Esophagus squamous epithelium (tissue), 4 donors: Measurements from ENCODE around the gene LTBP1.

Experiments used
- POLR2A ChIP-seq, 4 donors: fragments of 450-650 bp; IDR thresholded peaks; one replicate each; pipeline ENCODE4 v1.6.1; 2017; ENCODE audit warnings: antibody characterized with exemption in 4 of 4, mild to moderate bottlenecking in 4 of 4, moderate library complexity in 3 of 4
- TF ChIP-seq, protein P1 (sequence below), 6 experiments: fragments of 450-650 bp in 4 of 6; fragments of 200-600 bp in 2 of 6; sonication (generic) in 2 of 6; IDR thresholded peaks; one replicate each; pipeline ENCODE4 v1.5.1; 2016 to 2019; ENCODE audit warnings: antibody characterized with exemption in 6 of 6, mild to moderate bottlenecking in 4 of 6, moderate library complexity in 4 of 6

DNA sequence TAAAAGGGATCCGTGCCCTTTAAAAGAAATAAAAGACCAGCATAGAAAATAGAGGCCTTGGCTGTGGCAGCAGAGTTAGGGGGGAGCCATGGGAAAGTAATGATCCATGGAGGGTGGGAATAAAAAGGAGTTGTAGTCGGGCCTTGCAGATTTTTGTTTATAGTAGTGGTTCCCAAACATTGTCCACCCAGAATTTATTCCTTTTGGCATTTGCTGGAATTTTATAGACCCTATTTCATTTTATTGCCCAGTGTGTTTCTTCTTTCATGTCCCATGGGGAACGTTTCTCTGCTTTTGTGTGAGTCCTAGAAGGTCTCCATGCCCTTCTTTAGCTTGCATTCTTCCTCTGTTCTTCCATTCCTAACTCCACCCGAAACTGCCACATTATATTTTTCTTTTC, 222.2 kb downstream of the LTBP1 start:
- TF ChIP-seq POLR2A (IDR thresholded peaks at IDR 0.05), result no peak
- TF ChIP-seq, protein P1, sequence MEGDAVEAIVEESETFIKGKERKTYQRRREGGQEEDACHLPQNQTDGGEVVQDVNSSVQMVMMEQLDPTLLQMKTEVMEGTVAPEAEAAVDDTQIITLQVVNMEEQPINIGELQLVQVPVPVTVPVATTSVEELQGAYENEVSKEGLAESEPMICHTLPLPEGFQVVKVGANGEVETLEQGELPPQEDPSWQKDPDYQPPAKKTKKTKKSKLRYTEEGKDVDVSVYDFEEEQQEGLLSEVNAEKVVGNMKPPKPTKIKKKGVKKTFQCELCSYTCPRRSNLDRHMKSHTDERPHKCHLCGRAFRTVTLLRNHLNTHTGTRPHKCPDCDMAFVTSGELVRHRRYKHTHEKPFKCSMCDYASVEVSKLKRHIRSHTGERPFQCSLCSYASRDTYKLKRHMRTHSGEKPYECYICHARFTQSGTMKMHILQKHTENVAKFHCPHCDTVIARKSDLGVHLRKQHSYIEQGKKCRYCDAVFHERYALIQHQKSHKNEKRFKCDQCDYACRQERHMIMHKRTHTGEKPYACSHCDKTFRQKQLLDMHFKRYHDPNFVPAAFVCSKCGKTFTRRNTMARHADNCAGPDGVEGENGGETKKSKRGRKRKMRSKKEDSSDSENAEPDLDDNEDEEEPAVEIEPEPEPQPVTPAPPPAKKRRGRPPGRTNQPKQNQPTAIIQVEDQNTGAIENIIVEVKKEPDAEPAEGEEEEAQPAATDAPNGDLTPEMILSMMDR (IDR thresholded peaks at IDR 0.05), result no peak
